HepG2 (cell line): Measurements from ENCODE around the gene NXNL2. TPM values are rescaled to one million over a fixed set of nuclear protein-coding genes. Genes with fewer than 3 reads are reported as not detected.

ENCODE experiments used
- ATAC-seq: fragments of 200-7000 bp; cut with Tn5 transposase; 3 replicates; pipeline ENCODE4 v1.9.1; 2020; ENCODE audit warnings: mild to moderate bottlenecking, moderate library complexity
- BruUV-seq: library from RNA; stranded (reverse); fragments of 400-500 nt; replicated peaks from 2 replicates; lab custom pipeline; 2021; lab: Mats Ljungman, UMichigan
- CTCF ChIA-PET: fragments of 300-600 bp; formaldehyde crosslinking; extraction: SDS; loops from one replicate; lab custom pipeline; 2021; ENCODE audit warnings: low total read pairs, inconsistent platforms, low intra/inter-chr PET ratio; lab: Yijun Ruan, JAX
- POLR2A ChIA-PET: fragments of 350-600 bp; sonication (Branson Sonifier 250); formaldehyde crosslinking; loops from one replicate; lab custom pipeline; 2020; ENCODE audit warnings: antibody characterized with exemption, inconsistent platforms; lab: Yijun Ruan, JAX
- DNase-seq: peaks from one replicate; pipeline ENCODE4 v3.0.0-alpha.2; 2015; ENCODE audit warnings: low spot score
- FAIRE-seq: peaks from 3 replicates; lab custom pipeline; 2011; peaks lifted over from hg19 to GRCh38; lab: Jason Lieb, UNC
- H2AFZ ChIP-seq: one replicate; pipeline ENCODE4 v1.6.1; 2011; ENCODE audit warnings: low read length, inconsistent platforms
- H3K27ac ChIP-seq: fragments of 300-600 bp; 3 replicates; pipeline ENCODE4 v1.8.0; 2011; ENCODE audit warnings: mixed run types, mild to moderate bottlenecking, mixed read lengths, low read length, inconsistent platforms; ENCODE audit not compliant: insufficient read depth; ENCODE audit errors: extremely low read length
- H3K27me3 ChIP-seq, 2 experiments: fragments of 200-600 bp in 1 of 2; 2 replicates in 1 of 2; 3 replicates in 1 of 2; pipeline versions ENCODE4 v1.6.0 to v1.8.0; 2011; ENCODE audit warnings: low read length in 2 of 2, mild to moderate bottlenecking in 2 of 2, moderate library complexity in 2 of 2, inconsistent platforms in 1 of 2; ENCODE audit not compliant: insufficient read depth in 2 of 2, control insufficient read depth in 1 of 2
- H3K36me3 ChIP-seq, 2 experiments: fragments of 200-600 bp in 1 of 2; replicated peaks in 1 of 2; 2 replicates in 1 of 2; 3 replicates in 1 of 2; pipeline versions ENCODE4 v1.5.1 to v1.8.0; 2011; ENCODE audit warnings: low read length in 2 of 2, inconsistent platforms in 1 of 2; ENCODE audit not compliant: insufficient read depth in 2 of 2, control insufficient read depth in 1 of 2
- H3K4me1 ChIP-seq: 2 replicates; pipeline ENCODE4 v1.5.1; 2012; ENCODE audit warnings: low read length, inconsistent platforms; ENCODE audit not compliant: insufficient read depth
- H3K4me2 ChIP-seq: 2 replicates; pipeline ENCODE4 v1.6.0; 2011; ENCODE audit warnings: low read depth, low read length, inconsistent platforms
- H3K4me3 ChIP-seq, 3 experiments: fragments of 200-600 bp in 1 of 3; sonication (generic), shearing (Covaris generic) in 1 of 3; replicated peaks in 1 of 3; 2 replicates each; pipeline ENCODE4 v1.5.1; 2011 to 2016; ENCODE audit warnings: low read length in 3 of 3, inconsistent platforms in 2 of 3, low read depth in 2 of 3, mild to moderate bottlenecking in 2 of 3, control low read depth in 1 of 3, mixed read lengths in 1 of 3; ENCODE audit not compliant: insufficient read depth in 1 of 3
- H3K79me2 ChIP-seq: one replicate; pipeline ENCODE4 v1.6.1; 2011; ENCODE audit warnings: low read length, inconsistent platforms; ENCODE audit not compliant: insufficient read depth
- H3K9ac ChIP-seq: 2 replicates; pipeline ENCODE4 v1.6.0; 2011; ENCODE audit warnings: mild to moderate bottlenecking, low read depth, low read length, inconsistent platforms; ENCODE audit not compliant: insufficient read depth
- H3K9me3 ChIP-seq: 2 replicates; pipeline ENCODE4 v1.5.1; 2012; ENCODE audit warnings: mild to moderate bottlenecking, low read length
- H4K20me1 ChIP-seq: 2 replicates; pipeline ENCODE4 v1.6.0; 2011; ENCODE audit warnings: inconsistent platforms, mild to moderate bottlenecking, low read length, moderate library complexity; ENCODE audit not compliant: insufficient read depth
- HES4 ChIP-seq: sonication (generic); formaldehyde crosslinking; IDR thresholded peaks from 2 replicates; pipeline ENCODE4 v1.9.0; 2021; ENCODE audit warnings: mild to moderate bottlenecking, missing genetic modification reagents, borderline replicate concordance
- NFATC3 ChIP-seq: sonication (generic); formaldehyde crosslinking; IDR thresholded peaks from 2 replicates; pipeline ENCODE4 v1.5.1; 2020; ENCODE audit warnings: mild to moderate bottlenecking, missing genetic modification reagents
- STAG1 ChIP-seq: sonication (generic); formaldehyde crosslinking; IDR thresholded peaks from 2 replicates; pipeline ENCODE4 v1.4.0; 2020; ENCODE audit warnings: missing genetic modification reagents
- ZFP41 ChIP-seq: sonication (generic); formaldehyde crosslinking; IDR thresholded peaks from 2 replicates; pipeline ENCODE4 v1.4.0; 2020; ENCODE audit warnings: mild to moderate bottlenecking, missing genetic modification reagents, borderline replicate concordance
- ZNF17 ChIP-seq: sonication (generic); formaldehyde crosslinking; IDR thresholded peaks from 2 replicates; pipeline ENCODE4 v1.5.0; 2020; ENCODE audit warnings: mild to moderate bottlenecking, missing genetic modification reagents
- ZNF337 ChIP-seq: sonication (generic); formaldehyde crosslinking; IDR thresholded peaks from 2 replicates; pipeline ENCODE4 v1.5.1; 2020; ENCODE audit warnings: missing genetic modification reagents, low read depth, mild to moderate bottlenecking, borderline replicate concordance
- ZNF670 ChIP-seq: sonication (generic); formaldehyde crosslinking; IDR thresholded peaks from 2 replicates; pipeline ENCODE4 v1.8.0; 2022; ENCODE audit warnings: mild to moderate bottlenecking, missing genetic modification reagents, borderline replicate concordance
- WGBS: methylation state at CpG from one replicate; pipeline ENCODE4 v1.1.6; 2017; ENCODE audit warnings: low lambda C conversion rate; 5-methylcytosine and 5-hydroxymethylcytosine counted together
- in situ Hi-C: cut with HindIII; loops from 2 replicates; pipeline ENCODE4 v1.10.0; 2017; ENCODE audit warnings: low pct_unique_long_range_greater_than_20kb; ENCODE audit not compliant: extremely low pct_ligation_motif_present
- intact Hi-C: fragments of 100-400 bp; cut with micrococcal nuclease; formaldehyde crosslinking; loops from one replicate; pipeline ENCODE4 v1.10.0; 2022; ENCODE audit not compliant: unreplicated experiment
- polyA plus RNA-seq, 8 experiments: library from polyadenylated mRNA; depleted of rRNA in 3 of 8; stranded (reverse) in 7 of 8; unstranded in 1 of 8; fragments of >200 nt; fragmentation: Illumina TruSeq in 4 of 8; extraction: Trizol in 4 of 8; gene quantifications; 2 replicates each; pipeline versions ENCODE4 v1.2.1 to v1.2.3, GENCODE V29; 2011 to 2016; ENCODE audit warnings: low read depth in 4 of 8, missing spikeins in 1 of 8, mixed read lengths in 1 of 8; ENCODE audit not compliant: insufficient read depth in 1 of 8
- total RNA-seq, 5 experiments: library from RNA; depleted of rRNA; stranded (reverse); fragments of >200 nt; fragmentation: Illumina TruSeq; extraction: Trizol; gene quantifications; 2 replicates each; pipeline ENCODE4 v1.2.3, GENCODE V29; 2016; ENCODE audit warnings: low read depth in 1 of 5
- TF ChIP-seq, protein P1 (sequence below): sonication (generic); formaldehyde crosslinking; IDR thresholded peaks from 2 replicates; pipeline ENCODE4 v1.4.0; 2020; ENCODE audit warnings: mild to moderate bottlenecking, missing genetic modification reagents

Gene NXNL2
- total and polyA plus RNA-seq, 2 of the 13 experiments (the other 11 are each of a cell fraction or from before 2014, with no cell fraction given) = not detected

DNA sequence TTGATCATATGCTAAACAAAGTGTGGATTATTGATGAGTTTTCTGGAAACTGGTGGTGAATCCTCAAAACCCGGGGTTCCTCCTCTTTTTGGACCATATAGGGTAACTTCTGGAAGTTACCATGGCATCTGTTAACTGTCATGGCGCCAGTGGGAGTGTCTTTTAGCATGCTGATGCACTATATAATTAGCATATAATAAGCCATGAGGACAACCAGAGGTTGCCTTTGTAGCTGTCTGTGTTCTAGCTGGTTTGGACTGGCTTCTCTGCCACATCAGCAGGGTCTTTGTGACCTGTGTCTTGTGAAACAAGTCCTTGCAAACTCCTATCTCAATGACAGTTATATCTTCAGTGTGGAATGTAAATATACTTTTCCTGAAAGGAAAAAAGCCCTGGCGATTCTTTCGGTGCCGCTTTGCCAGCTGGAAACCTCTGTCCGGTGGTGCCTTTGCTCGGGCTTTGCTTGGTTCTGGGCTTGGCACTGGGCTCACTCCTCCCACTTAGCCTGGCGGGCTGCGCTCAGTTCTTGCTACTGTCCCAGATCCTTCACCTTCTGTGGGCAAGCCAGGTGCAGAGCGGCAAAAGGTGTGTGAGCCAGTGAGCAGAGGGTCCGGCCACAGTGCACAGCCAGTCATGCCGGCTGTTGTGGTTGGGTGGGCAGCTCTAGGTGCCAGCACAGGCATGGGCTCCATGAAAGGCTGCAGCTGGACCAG, 20.4 kb downstream of the NXNL2 start:
- TF ChIP-seq ZFP41 (CRISPR knock-in tag) (no peak), HES4 (CRISPR knock-in tag) (no peak)
- FAIRE-seq = no peak
- no peak for ATAC-seq
- no peaks in the 10 kb centered on the region for H4K20me1 ChIP-seq
- in situ Hi-C loops = no loop called here
- H3K9me3 ChIP-seq = no peaks in the 10 kb centered on the region
- ChIA-PET CTCF (no interaction called here), POLR2A (no interaction called here)
- H3K4me1 ChIP-seq = no peaks in the 10 kb centered on the region
- no peak overlapping the region for H3K9ac ChIP-seq
- intact Hi-C loops = no loop called here
- BruUV-seq = no TSS peak
- WGBS = 37% methylated on average over 10 of the region's 12 CpGs
- H3K4me3 ChIP-seq = no peak overlapping the region
- H2AFZ ChIP-seq = no peak overlapping the region
- H3K4me2 ChIP-seq = no peak overlapping the region
- peaks cover 0 to 12% of the 10 kb centered on the region in 2 experiments; a peak in 1 of 5 replicates for H3K27me3 ChIP-seq
- no peaks in the 10 kb centered on the region for H3K36me3 ChIP-seq
- H3K79me2 ChIP-seq = no peaks in the 10 kb centered on the region
- H3K27ac ChIP-seq = no peak overlapping the region
- DNase-seq = no peak

DNA sequence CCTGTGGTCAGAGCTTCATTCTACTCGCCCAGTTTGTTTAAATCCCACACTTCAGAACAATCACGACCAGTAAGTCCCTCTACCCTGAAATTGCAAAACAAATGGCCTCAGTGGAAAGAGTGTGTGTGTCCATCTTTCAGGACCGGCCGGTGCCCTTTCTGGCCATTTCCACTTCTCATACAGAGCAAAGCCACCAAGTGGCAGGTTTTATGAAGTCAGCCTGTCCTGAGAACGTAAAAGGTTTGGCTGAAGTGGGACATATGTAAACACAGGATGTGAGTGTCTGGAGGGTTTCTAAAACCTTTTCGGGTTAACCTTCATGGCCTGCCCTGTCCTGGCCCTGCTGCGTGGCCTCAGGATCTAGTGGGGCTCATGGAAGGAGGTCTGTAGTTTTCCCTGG, 24.7 kb downstream of the NXNL2 start:
- no peaks in the 10 kb centered on the region for H3K4me1 ChIP-seq
- DNase-seq = no peak
- no peak overlapping the region for H3K27ac ChIP-seq
- H3K4me2 ChIP-seq = no peak overlapping the region
- no TSS peak for BruUV-seq
- ATAC-seq = peak; percentile 74
- no peaks in the 10 kb centered on the region for H3K9me3 ChIP-seq
- TF ChIP-seq ZNF17 (CRISPR knock-in tag) (no peak), NFATC3 (no peak), ZNF337 (CRISPR knock-in tag) (no peak), ZNF670 (CRISPR knock-in tag) (no peak), STAG1 (CRISPR knock-in tag) (peak; percentile 42; the same call in 1 of the 2 replicates)
- TF ChIP-seq, protein P1, sequence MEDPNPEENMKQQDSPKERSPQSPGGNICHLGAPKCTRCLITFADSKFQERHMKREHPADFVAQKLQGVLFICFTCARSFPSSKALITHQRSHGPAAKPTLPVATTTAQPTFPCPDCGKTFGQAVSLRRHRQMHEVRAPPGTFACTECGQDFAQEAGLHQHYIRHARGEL (CRISPR knock-in tag) = no peak
- no peaks in the 10 kb centered on the region for H3K36me3 ChIP-seq
- ChIA-PET POLR2A (no interaction called here), CTCF (no interaction called here)
- no peak overlapping the region for H2AFZ ChIP-seq
- 2% methylated on average over 7 of the region's 7 CpGs for WGBS
- H3K4me3 ChIP-seq = no peak overlapping the region
- no peak overlapping the region for H3K9ac ChIP-seq
- H3K79me2 ChIP-seq = no peaks in the 10 kb centered on the region
- H4K20me1 ChIP-seq = no peaks in the 10 kb centered on the region
- H3K27me3 ChIP-seq = peaks cover 0 to 18% of the 10 kb centered on the region in 2 experiments; a peak in 1 of 5 replicates
- intact Hi-C loops = no loop called here
- in situ Hi-C loops = no loop called here
- no peak for FAIRE-seq
